Putamen (tissue), 1 donor: ENCODE measurements around the gene TRIL.
A peak's percentile ranks its signal among the peaks of the same experiment; 100 is the strongest.

Experiments used
- DNase-seq: peaks from one replicate; pipeline ENCODE4 v3.0.0-alpha.2; 2016; ENCODE audit warnings: low spot score

The TRIL gene

DNA sequence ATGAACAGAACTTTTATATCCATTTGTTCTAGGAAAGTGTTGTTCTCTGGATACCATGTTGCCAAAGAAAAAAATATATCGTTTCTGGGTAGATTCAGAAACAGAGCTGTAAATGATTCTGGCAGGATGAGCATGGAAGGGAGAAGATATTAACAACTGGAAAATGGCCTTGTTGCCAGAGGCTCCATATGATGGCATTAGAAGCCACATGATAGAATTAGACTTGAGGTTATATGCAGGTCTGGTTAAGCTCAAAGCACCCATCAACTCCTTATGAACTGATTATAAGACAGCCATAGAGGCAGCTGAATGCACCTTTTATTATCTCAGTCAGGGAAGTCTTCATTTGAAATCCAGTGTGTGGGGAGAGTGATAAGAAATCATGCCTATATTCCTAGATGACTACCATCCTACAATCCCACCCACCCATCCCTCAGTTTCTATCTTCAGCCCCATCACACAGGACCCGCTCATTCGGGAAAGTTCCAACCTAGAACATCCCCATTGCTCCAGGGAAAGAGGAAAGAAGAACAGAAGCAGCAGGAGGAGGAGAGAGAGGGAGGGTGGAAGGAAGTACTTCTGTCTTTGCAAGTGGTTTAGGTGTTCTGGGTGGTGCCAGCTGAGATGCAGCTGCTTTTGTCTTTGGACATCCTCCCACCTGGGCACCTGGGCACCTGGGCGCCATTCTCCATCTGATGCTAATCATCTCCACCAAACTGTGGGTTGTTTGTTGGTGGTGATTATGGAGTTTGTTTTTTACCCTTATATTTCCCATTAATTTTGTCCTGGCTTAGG, 25.5 kb upstream of the TRIL start:
- DNase-seq, result no peak

DNA sequence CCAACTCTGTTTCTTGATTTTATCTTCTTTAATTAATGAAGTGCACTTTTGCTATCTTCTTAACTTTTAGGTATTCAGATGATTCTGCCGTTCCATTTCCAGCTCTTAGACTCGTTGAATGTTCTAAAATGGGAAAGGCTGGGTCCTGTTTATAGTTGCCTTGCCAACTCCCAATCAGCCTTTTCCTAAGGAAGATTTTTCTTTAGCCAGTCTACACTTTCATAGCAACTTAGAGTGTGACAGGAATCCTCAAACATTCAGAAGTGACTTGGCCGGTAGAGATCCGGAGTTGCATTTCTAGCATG, 23.0 kb upstream of the TRIL start:
- peak; percentile 39 for DNase-seq

DNA sequence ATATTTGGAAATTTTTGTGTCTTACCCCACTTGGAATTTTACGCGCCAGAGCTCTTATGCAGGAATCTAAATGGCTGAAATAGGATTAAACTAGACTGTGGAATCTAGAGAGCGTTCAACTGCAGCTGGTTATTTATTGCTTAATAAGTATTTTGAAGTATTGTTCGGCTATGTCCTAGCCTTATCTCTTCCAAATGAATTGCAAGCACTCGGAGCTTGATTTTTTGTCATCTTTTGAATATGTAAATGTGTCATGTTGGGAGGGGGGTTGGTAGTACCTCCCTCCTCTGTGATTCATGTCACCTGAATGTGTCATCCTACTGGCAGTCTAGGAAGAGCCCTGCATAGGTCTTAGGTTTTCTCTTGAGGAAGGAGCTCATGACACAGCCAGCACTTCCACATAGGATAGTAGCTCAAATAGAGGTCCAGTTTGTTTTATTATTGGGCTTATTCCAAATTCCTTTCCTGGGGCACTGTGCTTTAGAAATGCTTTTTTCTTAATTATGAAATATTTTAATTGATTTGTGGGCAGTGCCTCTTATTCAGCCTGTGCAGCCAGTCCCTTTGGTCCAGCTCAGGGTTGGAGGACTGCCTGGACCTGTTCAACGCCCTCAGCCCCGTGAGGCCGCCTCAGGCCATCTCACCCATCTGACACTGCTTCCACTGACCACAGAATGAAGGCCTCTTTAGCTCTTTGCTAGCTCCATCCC, 22.5 kb upstream of the TRIL start:
- DNase-seq, result no peak

DNA sequence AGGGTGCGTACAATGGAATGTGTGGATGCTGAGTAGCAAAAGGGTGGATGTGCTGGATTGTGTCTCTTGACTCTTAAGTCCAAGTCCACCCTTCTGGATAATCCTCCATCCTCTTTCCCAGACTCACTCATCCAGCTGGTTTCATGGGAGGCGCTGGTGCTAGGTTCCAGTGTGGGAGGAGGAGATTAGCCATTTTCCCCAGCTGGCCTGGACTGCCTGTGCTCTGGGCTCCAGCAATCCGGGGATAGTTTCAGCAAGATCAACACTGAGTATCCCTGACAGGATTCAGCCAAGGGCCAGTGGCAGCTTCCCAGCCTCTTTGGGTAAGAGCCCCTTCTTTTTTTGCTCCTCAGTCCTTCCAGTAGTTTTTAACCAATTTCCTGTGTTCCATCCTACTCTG, 21.6 kb upstream of the TRIL start:
- no peak for DNase-seq

DNA sequence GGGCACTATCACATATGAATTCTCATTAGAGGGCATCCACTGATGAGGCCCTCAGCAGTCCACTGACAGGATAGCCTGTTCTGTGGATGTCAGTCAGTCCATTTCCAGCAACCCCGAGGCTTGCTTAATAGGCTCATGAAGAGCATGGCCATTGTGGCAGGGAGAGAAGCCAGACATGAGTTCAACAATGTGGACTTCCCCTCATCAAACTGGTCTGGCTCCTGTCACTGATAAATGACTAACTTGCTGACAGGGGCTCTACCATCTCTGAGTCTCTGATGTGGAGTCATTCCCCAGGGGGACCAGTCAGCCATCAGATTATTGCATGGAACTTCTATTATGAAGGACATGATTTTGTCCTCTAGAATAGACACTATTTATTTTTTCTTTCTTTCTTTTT, 19.8 kb upstream of the TRIL start:
- DNase-seq, result no peak

DNA sequence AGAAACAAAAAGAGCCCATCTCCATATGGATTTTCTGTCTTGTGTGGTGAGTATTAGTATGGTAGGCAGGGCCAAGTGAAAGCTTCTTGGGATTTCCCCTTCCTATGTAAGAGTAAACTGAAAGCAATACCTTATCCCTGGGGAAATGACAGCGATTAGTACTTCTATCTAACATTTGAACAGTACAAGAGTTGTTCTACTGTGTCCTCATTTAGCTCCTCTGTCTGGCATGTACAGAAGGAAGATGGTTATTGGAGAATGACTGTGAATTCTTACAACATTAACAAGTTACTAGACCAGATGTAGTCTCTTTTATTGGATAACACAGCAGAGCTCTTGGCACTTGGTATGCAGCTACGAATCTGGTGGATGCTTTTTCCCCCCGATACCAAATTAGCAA, 17.9 kb upstream of the TRIL start:
- DNase-seq, result no peak

DNA sequence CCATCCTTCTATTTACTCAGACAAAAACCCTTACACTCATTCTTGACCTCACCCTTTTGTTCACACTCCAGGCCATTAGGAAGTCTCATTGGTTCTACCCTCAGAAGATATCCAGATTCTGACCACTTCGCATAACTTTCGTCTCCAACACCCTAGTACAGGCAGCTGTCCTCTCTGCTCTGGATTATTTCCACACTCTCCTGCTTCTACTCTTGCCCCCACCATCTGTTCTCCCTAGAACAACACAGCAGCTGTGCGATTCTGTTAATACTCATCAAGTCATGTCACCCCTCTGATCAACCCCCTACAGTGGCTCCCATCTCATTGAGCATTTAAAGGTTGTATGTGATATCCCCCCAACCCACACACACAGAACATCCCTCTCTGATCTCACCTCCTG, 15.5 kb upstream of the TRIL start:
- no peak for DNase-seq

DNA sequence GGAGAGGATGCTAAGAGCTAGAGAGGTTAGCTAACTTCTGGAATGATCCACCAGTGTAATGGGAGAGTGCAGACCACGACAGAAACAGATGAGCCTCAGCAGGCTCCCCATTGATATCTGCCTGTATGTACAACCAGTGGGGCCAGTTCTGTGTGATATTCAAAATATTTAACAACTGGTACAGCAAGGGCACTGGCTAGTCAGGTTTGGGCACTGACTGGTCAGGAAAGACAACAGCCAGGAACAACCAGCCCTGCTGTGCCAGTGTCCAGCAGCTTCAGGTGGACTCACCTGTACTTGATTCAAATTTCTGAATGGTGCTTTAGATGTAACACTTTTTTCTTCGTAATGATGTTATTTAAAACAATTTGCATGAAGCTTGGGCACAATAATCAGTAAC, 5.9 kb upstream of the TRIL start:
- DNase-seq, result no peak

DNA sequence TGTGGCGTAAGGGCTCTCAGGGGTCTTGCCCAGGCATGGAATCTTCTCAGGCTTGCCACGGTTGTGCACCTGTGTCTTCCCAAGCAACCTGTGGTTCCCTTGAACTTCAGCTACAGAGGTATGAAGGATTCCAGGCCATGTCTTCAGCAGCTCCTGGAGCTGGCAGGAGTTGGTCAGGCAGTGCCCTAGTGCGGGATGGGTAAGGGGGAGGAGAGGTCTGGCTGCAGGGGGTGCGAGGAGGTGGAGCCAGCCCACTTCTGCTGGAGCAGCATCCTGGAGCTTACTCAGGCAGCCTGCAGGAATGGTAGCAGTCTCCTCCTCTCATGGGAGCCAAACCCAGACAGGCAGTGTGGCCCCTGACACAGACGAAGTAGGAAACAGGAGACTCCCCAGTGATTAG, 3.8 kb upstream of the TRIL start:
- DNase-seq, result no peak

DNA sequence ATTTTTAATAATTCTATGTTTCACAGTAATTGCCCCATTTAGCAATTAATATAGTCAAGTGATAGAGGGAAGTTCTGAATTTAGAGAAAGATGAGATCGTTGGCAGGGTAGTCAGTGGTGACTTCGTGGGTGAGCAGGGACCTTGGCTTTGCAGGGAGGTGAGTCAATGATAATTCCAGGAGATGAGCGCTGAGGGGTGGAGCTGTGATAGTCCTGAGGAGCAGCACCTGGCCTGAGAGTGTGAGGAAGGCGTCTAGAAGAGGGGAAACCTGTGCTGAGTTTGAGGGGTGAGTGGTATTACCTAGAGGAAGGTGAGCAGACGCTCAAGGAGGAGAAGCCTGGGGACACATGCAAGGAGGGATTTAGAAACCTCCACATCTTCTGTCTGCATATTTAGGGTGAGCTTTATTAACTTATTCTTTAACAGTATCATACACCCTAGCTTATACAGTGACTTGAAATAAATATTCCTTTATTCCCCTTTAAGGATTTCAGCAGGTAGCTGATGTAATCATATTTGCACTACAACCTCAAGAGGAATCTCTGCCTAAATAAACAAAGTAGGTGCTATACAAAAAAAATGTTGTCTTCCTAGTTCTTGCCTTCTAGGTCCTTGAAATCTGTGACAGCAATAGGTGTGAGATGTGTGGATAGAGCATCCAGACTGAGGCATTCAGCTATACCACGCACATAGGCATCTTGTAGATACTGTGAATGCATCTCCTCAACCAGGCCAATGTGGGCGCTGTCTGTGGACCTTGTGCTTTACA, 2.1 kb upstream of the TRIL start:
- DNase-seq, result no peak

DNA sequence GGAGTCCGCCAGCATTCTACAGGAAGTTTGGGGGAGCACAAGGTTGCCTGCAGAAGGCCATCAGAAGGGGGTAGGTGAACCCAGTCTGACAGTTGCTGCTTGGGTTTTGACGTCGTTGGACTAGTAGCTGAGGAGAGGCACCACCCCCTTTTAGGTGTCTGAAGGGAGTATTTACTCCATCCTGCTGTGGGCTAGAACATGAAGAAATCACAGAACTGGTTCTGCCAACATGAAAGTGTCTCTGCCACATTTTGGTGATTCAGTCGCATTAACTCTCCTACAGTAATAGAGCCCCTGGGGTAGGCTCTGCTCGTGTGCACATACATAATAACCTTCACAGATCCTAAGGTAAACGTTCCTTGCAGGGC, 834 bp upstream of the TRIL start:
- DNase-seq, result no peak

DNA sequence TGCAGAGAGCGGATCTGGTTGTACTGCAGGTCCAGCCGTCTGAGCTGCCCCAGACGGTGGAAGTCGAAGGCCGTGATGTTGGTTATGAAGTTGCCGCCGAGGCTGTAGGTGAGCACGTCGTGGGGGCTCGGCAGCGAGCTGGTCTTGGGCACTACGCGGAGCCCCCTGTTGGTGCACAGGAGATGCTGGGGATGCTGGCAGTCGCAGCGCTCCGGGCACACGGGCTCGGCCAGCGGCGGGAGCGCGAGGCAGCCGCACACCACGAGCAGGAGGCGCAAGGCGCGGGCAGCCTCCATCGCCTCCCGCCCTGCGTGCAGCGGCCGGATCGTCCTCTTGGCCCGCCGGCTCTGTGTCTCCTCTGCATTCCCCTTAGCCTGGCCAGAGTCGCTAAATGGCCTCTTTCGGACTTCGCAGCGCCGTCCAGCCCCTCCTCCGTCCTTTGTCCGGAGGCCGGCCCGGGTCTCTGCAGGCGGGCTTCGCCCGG, 337 bp downstream of the TRIL start:
- DNase-seq, result no peak

DNA sequence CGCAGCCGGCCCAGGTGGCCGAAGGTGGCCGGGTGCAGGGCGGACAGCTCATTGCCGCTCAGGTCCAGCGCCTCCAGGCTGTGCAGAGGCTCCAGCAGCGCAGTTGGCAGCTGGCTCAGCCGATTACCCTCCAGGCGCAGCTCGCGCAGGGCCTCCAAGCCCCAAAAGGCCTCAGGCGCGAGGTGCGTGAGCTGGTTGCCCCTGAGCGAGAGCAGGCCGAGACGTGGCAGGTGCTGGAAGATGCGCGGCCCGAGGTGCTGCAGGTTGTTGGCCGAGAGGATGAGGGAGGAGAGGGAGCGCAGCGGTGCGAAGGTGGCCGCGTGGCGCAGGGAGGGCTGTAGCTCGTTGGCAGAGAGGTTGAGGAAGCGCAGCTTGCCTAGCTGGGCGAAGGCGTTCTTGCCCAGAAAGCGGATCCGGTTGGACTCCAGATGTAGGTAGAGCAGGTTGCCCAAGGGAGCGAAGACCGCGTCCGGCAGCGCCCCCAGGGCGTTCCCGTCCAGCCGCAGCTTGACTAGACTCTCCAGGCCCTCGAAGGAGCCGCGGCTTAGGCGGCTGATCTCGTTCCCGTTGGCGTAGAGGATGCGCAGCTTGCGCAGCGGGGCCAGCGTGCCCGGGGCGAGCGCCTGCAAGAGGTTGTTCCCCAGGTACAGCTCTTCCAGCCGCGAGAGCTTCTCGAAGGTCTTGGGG, 923 bp downstream of the TRIL start:
- DNase-seq, result no peak

DNA sequence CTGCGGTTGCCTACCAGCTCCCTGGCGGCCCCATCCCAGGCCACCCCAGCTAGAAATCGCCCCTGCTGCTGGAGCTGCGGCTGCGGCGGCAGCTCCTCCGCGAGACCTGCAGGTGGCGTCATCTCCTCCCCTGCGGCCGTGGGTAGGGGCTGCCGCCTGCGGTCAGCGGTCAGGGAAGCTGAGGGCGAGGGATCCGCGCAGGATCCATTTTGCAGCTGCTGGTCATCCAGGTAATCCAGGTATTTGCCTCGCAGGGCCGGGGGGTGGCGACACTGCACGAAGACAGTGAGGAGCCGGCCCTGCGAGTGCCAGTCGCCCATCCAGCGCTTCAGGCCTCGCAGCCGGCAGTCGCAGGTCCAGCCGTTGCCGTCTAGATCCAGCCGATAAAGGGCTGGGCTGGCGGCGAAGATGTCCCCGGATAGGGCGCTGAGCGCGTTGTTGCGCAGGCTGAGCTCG, 1.5 kb downstream of the TRIL start:
- no peak for DNase-seq

DNA sequence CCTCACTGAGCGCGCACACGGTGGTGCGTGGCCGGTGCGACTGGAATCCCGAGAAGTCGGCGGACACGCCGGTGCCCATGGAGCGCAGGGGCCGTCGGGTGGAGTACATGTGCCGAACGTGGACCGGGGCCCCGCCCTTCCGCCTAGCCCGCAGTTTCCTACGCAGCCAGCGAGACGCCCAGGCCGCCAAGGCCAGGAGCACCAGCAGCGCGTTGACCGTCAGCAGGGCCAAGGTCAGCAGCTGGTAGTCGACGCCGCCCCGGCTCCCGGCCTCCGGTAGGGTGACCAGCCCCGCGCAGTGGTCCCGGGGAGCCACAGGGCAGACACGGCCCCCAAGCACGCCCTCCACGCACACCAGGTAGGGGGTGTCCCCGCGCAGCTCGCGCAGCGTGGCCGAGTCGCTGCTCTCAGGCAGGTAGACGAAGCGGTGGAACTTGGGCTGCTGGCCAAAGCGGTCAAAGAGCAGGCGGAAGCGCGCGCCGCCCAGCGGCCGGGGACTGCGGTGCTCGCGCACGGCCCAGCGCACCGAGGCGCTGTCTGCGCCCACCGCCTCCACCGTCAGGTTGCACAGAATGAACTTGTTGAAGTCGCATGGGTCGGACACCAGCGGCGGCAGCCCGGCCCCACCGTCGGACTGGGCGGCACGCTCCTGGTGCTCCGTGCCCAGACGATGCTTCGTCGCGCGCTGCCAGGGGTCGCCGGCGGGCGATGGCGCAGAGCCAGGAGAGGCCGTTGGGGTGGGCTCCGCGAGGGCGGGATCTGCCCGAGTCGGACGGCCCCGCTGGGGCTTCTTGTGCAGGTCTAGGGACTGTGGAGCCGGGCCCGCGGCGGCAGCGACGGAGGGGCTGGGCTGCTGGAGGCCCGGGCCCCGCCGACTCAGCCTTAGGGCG, 2.2 kb downstream of the TRIL start:
- no peak for DNase-seq

DNA sequence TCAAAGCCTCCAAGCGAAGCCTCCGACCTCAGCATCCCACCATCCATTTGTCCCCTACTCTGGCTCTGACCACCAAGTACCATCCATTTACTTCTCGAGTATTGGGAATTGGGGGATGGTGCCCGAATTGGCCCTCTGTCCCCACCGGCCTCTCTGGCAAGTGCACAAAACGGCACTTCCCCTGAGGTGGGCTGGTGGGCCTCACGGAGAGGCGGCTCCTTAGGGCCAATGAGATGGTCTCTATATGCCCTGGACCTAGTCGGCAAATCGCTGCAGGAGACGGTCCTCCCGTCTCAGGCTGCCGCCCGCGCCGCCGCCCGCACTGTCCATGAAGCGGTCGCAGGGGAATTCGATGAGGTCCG, 2.8 kb downstream of the TRIL start:
- DNase-seq, result no peak

DNA sequence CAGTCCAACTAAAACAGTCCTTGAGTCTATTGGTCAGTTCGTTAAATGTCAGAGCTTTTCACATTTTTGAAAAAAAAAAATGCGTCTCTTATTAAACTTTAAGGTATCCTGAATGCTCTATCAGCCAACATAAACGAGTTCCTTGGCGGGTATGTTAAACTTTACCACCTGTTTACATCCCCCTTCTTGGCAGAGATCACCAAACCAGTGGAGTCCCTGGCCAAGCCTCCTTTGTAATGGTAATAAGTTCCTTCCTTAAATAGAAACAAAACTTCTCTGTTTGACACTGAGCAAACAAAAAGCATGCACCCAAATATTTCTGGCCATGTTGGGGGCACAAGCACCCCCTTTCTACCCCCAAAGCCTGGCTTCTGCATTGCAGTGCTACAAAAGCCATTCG, 3.2 kb downstream of the TRIL start:
- no peak for DNase-seq

DNA sequence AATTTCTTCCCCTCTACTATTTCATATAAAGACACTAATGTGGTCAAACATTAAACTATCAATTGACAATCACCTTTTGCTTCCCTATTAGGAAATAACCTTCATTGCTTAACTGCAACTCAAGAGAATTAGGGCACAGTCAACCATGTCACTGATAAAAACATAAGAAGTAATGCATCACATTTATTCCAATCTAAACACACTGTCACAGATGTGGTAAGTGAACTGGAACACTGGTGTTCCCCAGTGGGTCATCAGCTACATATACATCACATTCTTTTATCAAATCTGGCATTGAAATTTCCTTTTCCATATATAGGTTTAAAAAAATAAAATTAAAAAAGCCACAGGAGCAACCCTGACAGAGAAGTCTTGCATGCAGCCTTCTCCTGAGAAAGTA, 3.7 kb downstream of the TRIL start:
- no peak for DNase-seq

DNA sequence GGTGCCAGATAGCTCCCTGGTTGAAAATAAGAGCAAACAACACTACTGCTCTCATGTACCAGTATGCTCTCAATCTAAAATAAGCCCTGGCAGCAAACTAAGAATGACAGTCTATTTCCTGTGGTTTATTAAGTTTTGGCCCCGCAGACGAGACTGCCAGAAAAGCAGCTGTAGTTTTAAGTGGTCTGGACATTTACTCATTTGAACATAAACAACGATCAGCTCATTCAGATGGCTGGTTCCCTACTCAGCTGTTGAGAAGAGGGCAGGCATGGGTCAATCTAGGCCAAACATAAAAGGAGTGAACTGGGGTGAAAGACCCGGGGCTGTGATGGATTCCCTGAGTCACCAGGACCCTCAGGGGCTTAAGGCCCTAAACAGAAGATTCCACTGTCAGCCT, 4.5 kb downstream of the TRIL start:
- DNase-seq, result no peak

DNA sequence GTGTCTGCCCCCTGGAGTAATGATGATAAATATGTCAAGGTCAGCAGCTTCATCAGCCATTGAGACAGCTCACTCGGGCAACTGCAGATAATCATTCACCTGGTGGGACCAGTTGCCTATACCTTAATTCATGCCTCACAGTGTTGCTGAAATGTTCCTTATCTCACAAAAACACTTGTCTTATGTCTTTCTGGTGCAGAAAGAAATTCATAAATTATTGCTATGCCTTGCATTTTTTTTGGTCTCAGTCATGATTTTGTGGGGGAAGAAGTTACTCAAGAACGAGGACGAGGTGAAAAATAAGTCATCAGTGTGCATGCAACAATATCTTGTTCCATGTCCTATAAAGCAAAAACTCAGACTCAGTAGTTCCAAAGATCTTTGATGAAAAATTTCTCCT, 16.0 kb downstream of the TRIL start:
- DNase-seq, result no peak

DNA sequence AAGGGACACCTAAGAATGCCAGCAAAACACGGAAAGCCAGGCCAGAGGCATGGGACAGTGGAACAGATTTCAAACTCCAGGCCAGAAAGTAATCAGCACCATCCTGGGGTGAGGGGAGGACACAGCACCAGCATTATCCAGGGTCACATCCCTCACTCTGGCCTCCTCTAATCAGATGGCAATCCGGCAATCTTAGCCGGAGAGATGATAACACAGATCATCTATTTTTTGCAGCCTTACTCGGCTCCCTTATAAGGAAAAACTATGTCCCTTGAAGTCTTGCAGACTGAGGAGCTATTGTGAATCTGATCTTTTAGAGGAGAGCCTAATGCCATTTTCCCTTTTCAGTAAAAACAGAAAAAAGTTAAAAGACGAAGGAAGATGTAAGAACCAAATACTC, 16.5 kb downstream of the TRIL start:
- DNase-seq, result no peak
